ENCODE data around the gene GAP43.

The GAP43 gene

DNA sequence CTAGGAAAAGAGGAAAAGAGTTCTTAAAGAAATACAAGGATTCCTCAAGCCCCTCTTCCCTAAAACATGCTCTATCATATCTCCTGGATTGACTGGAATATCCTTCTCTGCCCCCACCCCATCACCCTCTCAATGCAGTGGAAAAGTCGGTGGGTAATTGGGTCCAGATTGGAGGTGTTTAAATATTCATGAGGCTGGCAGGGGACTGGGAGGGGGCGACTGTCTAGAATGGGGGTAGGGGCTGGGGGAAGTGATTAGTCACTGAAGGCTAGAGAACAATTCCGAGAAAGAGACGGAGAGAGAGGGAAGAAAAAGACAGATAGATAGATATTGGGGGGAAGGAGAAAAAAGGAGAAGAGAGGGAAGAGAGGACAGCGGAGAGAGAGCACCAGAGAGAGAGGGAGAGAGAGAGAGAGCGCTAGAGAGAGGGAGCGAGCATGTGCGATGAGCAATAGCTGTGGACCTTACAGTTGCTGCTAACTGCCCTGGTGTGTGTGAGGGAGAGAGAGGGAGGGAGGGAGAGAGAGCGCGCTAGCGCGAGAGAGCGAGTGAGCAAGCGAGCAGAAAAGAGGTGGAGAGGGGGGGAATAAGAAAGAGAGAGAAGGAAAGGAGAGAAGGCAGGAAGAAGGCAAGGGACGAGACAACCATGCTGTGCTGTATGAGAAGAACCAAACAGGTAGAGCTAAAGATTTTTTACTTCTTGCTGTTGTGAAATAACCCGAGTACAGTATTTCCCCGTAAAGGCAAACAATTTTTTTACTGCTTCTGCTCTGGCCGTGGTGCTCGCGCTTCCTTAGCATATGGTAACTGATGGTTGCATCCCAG is at the start of gene GAP43:
Gene GAP43 (plus strand): TSS at position 467 of the 825 bp plus-strand sequence. CDS start 180 bp downstream, at position 647.
- peak; percentile 66 for DNase-seq

DNA sequence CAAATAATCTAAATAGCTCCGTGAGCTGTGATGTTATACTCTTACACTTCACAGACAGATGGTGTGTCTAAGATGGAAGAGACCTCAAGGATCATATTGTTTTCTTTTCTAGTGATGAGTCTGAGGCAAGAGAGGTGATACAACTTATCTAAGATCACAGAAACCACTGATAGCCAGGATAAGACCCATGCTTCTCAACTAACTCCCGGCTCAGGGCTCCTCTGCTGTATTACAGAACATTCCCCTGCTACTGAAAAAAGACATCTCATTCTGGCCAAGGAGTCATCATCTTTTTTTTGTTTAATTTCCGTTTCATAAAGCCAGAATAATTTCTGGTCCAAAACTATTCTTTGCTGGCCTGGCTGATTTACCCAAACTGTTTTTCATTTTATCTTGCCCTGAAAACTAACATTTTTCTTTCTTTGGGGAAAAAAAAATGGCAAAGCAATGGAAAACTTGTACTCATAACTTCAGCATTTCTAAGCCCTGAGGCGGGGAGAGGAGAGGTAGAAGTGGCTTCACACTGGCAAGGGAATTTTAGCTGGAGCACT is 46.9 kb upstream of the GAP43 start:
- DNase-seq = no peak

DNA sequence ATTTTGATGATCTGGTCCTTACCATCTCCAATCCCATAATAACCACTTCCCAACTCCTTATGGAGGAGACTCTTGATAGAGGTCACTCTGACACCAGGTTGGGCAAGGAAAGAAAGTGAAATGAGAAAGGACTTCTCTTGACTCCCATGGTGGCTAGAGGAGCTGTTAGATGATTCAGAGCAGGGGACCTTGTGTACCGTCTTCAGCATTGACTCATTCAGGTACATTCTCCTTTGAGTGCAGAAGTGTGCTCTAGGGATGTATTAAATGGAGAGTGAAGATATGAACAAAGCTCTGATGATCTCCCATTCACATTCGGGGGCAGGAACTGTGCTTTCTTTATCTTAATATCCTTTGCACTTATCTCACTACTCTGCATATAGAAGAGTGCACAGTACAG is 46.3 kb upstream of the GAP43 start:
- DNase-seq = no peak

DNA sequence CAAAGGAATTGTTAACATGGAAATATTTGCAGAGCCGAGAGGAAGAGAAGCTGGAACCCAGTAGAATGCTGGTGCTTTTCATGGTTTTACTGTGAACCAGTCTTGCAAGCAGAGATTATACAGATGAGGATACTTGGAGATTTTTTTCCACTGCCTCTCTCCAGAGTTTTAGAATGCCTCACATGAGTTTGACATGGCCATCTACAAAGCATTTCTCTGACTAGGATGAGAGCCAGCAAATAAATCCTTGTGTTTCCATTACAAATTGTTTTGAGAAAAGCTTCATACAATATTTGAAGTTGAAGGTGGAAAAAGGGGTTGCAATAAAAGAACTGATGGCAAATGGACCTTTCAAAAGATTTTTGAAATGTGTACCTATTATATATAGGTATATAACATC is 45.0 kb upstream of the GAP43 start:
- no peak for DNase-seq

DNA sequence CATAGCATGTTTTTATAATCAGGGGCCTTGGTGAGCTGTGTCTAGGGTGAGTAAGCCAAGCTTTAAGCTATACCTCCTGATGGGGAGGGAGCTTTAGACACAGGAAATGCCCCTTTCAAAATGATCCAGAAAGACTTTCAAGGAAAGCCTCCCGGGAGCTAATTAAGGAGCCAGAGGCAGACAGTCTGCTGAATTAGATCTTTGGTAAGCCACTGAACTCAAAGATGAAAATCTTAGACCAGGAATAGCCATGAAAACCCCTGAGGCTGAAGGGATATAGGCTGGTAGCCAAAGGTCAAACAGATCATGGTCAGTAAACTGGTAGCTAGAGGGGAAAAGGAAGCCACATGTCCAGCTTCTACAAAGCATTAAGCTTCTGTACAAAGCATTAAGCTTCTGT is 42.7 kb upstream of the GAP43 start:
- no peak for DNase-seq

GRCh38 chr3:115581362-115582135 is 41.8 kb upstream of the GAP43 start:
- DNase-seq = no peak

DNA sequence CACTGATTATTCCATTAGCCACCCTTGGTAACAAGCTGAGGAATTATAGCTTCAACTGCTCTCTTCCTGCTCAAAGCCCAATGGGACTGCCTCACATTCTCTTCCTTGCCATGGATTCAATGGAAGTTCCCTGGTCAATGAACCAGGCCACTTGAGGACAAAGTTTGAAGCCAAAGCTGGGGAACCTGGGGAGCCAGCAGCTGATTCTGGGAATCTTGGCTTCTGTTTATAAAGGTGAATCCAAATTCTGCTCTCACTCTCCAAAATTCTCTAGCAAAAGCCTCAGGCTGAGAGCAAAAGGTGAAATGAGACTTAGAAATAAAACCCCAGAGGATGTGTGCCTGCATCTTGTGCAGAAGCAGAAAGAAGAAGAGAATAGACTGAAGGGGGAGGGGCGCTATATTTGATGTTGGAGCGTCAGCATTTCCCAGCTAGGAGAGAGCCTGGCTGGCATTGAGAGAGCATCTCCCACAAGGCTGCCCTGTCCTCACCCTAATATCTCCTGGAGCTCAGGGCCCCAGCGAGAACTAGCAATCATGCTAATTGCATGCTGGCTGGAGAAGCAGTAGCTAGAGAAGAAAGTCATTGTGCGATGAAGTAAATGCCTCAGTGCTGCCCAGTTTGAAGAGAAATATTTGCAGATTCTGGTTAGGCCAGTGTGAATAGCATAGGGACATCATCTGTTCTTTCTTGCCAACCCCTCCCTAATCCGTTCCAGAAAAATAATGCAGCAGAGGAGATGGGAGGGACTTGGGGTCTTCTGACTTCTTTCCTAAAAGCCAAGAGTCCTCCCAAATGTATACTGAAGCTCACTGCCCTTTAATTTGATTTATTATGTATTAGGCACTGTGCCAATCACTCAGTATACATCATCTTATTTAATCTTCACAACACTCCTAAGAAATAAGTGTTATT is 34.9 kb upstream of the GAP43 start:
- DNase-seq = no peak

GRCh38 chr3:115590873-115591272 is 32.4 kb upstream of the GAP43 start:
- DNase-seq = no peak

GRCh38 chr3:115595611-115596275 is 27.6 kb upstream of the GAP43 start:
- no peak for DNase-seq

- no peak for DNase-seq
Observed at GRCh38 chr3:115598216-115598615, 25.1 kb upstream of the GAP43 start.

- no peak for DNase-seq
Observed at GRCh38 chr3:115602194-115602593, 21.1 kb upstream of the GAP43 start.

DNA sequence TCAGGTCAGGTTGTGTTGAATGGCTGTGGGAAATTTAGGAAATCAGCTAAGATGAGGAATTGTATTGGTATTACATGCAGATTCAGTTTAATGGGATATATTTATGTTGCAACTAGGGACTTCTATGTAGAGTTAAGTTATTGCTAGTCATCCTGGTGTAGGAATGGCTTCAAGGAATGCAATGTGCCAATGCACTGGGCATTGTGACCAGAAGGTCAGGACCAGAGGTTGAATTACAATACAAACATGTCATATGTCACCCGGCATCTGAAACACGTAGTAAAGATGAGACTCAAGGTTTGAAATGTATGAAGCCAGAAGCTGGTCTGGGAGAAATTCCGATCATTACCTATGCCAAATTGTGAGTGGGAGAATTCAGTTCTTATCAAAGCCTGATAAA is 11.7 kb upstream of the GAP43 start:
- DNase-seq = no peak

DNA sequence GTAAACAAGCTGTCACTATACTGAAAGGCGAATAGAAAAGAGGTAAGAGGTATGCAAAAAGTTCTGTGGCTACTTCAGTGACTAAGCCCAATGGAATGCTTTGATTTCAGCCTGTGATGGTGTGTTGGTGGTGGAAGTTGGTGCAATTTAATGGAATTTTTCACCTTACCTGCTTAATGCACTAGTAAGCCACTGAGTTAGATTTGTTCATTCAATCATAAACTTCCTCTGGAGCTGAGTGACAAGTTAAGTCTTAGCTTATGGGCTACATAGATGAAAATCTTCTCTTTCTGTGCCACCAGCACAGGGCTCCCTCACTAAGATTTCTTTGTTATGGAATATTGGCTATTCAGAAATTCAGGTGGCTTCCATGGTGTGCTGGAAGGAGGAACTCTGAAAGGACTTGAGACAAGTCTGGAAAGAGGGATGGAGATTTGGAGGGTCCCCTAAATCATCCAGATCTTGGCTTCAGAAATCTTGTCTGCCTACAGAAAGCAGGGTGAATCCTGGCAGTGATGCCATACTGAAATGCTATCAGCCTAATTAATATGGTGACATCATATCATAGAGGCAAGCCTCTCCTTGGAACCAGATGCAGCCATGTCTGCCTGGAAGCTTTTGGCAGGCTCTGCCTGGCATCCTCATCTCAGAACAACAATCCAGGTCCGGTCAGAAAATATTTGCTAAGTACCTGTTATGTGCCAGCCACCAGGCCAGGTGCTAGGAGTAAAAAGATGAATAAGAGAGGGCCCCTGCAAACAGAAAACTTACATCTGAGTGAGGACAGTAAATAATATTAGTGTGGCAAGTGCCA is 8.1 kb upstream of the GAP43 start:
- DNase-seq = no peak

GRCh38 chr3:115616461-115616860 is 6.8 kb upstream of the GAP43 start:
- no peak for DNase-seq

DNA sequence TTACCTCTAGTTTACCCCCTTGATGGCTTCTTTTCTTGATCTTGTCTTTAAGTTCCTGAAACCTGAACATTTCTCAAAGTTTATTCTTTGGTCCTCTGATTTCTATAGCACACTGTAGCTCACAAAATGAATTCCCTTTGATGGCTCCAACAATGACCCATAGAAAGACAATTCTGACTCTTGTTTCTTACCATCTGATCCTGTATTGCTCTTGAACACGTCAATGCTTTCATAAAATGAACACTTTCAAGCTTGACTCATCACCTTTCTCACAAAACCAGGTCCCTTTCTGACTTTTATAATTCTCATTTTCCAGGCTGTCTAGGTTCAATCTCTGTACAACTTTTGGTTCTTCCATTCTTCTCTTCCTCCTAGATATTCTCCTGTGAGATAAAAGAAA is 5.7 kb upstream of the GAP43 start:
- no peak for DNase-seq

GRCh38 chr3:115624029-115624741 is 875 bp downstream of the GAP43 start:
- no peak for DNase-seq

- no peak for DNase-seq
Observed at GRCh38 chr3:115624901-115625300, 1.6 kb downstream of the GAP43 start.

DNA sequence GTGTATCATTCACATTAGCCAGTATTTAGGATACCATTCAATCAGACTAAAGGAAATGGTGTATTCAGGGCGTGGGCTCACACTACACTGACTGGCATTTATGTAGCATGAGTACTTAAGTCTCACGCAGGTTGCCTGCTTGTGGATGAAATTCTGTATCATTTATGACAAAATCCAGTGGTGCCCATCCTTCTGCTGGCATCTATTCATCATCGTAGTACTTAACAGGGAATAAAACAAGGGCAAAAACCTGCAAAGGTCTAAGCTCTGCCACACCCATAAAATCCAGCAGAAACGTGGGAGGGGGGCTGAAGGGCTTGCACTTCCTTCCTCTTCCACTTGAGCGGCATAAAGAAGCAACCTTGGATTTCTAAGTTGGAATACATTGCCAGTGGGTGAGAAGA is 2.7 kb downstream of the GAP43 start:
- DNase-seq = no peak

- no peak for DNase-seq
Observed at GRCh38 chr3:115626721-115627120, 3.4 kb downstream of the GAP43 start.

Measured in right forelimb (tissue), 1 donor.